ENCODE data around the gene LXN. TPM values are rescaled to one million over a fixed set of nuclear protein-coding genes. Genes with fewer than 3 reads are reported as not detected.
A peak's percentile ranks its signal among the peaks of the same experiment; 100 is the strongest.
"Not testable (repeated sequence)": the region's sequence is repeated elsewhere in the genome, so short reads cannot be mapped to it uniquely, and the experiment has no call there.

Gene LXN, protein sequence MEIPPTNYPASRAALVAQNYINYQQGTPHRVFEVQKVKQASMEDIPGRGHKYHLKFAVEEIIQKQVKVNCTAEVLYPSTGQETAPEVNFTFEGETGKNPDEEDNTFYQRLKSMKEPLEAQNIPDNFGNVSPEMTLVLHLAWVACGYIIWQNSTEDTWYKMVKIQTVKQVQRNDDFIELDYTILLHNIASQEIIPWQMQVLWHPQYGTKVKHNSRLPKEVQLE
- 27.0 TPM for polyA plus RNA-seq (2013, experiment 1 of 2; ENCODE audit: insufficient read length)
- polyA plus RNA-seq (2013, experiment 2 of 2; ENCODE audit: insufficient read length) = 26.6 TPM

DNA sequence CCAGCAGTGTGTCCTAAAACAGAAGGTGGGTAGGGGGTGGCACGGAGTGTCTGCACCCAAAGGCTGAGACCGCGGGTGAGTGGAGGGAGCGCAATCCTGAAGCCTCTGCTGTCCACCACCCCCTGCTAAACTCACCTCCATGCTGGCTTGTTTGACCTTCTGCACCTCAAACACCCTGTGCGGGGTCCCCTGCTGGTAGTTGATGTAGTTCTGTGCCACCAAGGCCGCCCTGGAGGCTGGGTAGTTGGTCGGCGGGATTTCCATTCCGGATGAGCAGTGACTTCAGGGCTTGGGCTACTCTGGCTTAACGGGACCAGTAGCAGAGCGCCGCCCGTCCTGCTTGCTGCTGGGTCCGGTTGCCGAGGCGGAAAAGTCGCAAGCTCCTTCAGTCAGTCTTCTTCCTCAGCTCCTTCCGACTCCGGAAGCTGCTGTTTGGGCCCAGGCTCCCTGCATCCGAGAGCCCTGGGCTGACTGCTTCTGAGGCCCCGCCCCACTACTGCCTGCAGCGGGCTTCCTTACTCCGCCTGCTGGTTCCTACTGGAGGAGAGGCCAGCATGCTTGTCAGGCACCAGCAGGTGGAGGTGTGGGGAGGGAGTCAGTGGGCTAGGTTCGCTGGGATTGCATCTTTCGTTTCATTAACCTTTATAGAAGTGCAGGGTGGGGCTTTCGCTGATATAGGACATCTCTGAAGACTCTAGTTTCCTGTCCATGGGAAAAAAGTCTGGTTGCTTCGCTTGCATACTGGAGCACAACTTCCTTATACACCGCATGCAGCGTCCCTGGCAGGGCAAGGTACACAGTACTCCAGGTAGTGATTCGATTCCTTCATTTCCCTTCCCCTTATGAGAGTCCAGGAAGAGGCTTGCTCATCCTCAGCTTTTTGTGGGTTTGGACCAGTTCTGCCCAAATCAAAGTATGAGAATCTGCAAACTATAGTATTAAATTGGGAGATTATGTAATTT, at the start of gene LXN:
Gene LXN (minus strand): TSS at position 434 of the 962 bp plus-strand sequence. CDS start 170 bp downstream, at position 264.
- DNase-seq = peak; percentile 82

DNA sequence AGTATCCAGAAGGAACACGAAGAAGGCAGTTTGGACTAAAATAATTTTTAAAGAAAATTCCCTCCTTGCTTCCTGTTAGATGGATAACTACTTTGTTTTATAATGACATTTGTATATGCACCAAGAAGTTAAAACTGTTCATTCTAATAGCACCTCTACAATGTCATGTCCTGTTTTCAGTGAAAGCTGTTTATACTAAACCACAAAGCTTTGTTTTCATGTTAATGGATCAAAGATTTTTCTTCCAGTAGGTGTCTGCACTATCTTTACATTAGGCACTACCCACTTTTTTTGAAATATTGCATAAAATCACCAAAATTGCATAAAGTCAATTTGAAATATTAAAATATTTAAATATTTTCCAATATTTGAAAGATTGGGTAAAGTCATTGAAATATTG, 49.7 kb upstream of the LXN start:
- DNase-seq = no peak

DNA sequence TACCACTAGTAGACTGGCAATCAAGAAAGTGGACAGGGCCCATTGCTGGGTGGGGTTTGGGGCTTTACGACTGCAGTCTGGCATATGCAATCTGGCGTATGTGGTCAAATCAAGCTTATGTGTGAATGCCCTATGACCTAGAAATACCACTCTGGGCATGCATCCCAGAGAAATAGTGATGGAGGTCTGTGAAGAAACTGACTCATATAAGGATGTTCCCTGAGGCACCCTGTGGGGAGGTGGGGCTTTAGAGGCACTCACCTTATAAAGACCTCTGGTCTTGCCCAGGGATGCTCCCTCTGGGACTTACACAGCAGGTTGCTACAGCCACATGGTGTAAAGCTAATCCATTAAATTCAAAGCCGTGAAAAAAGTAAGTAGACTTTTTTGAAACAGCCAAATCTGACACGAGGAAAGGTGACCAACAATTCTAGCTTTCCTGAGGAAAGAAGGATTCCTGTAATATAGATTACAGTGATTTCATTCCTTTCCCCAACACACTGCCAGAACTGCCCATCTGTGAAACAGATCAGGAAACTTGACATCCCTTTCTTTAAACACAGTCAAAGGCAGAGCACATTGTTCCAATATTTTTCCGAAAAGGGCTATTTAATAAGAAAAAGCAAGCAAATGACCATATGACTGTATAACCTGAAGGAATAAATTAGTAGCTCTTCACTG, 46.2 kb upstream of the LXN start:
- peak; percentile 88 for DNase-seq

DNA sequence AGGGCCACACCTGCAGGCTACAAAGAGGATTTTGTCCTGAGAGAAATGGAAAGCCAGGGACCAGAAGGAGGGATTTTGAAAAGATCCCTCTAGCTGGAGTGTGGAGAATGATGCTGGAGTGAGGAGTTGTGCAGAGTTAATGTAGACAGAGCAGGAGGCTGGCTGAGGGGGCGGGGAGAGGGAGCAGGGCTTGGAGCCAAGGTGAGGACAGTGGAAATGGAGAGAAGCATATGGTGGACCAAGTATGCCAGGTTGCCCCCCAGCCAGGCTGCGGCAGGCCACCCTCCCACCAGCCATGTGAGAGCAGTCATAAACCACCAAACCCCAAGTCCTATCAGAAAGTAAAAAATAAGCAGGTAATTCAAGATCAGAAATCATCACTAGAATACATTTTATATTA, 45.1 kb upstream of the LXN start:
- DNase-seq = no peak

DNA sequence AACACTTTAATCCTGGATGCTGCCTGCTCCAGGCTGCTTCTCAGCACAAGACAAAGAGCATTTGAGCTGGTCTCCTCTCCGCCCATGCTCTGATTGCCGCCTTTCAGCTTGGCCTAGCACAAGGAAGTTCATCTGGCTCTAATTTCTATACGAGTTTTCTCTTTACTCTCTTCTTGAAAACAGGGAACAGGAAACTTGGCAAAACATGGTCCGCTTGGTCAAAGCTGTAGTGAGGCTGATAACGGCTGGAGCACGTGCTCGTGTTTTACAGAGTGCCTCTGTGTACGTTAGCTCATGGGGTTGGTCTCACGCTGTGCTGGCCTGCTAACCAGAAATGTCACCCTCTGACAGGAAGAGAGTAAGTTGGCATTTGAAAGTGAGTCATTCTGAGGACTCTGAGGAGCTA, 40.6 kb upstream of the LXN start:
- DNase-seq = peak; percentile 35

DNA sequence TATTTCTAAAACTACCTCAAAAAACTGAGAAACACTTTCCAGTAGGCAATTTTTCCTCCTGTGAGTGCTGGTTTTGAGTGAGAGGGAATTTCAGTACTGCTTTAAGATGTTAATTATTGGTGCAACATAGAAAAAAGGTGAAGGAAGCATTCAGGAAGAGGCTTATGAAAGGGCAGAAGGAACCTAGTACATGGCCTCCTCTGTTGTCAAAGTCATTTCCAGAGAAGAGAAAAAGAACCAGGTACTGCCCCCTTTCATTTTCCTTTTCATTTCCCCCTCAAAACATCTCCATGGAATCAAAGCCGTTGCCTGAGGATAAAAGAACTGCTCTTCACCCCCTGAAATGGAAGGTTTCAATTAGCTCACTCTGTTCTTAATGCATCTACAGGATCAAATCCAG, 40.0 kb upstream of the LXN start:
- no peak for DNase-seq

DNA sequence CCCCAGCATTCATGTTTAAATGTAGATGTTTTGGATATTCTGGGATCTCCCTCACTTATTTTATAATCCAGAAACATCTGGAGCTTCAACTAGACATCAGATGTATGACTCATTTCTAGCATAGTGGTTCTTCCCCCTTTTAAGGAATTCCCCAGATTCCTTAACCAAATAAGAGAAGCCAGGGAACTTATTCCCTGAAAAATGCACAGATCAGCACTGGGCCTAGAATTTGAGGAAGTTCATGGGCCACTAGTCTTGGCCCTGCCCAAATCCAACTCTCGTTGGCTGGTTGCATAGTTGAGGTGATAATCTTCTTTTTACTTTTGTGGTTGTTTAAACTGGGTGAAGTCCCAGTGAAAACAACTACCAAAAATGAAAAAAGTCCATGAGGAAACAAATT, 39.4 kb upstream of the LXN start:
- DNase-seq = peak; percentile 94

DNA sequence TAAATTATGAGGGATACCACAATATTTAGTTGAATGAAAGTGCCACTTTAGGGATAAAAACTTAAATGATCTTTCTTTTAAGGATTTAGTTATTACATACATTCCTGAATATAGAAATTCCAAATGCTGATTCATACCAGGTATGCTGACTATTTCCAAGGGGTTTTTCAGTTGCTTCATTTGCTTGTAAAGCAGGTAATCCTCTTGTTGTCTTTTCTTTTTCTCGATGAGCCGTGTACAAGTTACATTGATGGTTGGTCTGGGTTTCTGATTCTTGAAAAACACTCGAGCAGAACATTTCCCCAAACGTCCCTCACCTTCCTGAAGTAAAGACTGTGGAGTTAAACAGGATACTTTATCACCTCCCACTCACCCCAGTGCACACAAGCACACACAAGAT, 38.2 kb upstream of the LXN start:
- DNase-seq = peak; percentile 12

DNA sequence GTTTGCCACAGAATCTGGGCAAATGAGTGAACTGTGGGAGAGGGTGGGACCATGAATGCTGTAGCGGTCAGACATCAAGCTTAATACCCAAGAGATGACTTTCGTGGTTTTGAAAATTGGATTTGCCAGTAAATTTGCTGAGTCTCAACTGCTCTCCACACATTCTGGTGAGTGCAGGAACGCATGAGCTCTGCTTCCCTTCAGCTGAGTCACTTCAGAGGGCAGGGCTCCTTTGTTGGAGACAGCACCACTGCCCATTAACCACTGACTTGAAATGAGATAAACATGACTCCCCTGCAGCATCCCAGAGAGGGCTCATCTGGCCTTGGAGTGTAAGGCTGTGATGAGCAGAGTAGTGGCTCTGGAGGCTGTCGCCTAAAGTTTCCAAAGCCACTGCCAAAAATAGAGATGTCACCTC, 37.2 kb upstream of the LXN start:
- DNase-seq = peak; percentile 99

DNA sequence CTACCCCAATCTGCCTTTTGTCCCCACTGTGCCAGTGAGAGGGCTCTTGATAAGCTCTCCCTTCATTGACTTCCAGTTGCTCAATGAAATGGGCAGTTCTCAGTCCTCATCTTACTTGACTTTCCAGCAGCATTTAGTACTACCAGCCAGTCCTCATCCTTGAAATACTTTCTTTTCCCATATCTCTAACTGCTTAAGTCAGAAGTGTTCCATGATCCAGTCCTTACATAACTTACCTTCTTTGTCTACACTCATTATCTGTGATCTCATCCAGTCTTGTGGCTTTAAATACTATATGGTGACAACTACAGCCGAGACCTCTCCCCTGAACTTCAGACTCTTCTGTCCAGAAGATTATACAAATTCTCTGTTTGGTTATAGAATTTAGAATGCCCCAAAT, 31.1 kb upstream of the LXN start:
- DNase-seq = peak; percentile 3

DNA sequence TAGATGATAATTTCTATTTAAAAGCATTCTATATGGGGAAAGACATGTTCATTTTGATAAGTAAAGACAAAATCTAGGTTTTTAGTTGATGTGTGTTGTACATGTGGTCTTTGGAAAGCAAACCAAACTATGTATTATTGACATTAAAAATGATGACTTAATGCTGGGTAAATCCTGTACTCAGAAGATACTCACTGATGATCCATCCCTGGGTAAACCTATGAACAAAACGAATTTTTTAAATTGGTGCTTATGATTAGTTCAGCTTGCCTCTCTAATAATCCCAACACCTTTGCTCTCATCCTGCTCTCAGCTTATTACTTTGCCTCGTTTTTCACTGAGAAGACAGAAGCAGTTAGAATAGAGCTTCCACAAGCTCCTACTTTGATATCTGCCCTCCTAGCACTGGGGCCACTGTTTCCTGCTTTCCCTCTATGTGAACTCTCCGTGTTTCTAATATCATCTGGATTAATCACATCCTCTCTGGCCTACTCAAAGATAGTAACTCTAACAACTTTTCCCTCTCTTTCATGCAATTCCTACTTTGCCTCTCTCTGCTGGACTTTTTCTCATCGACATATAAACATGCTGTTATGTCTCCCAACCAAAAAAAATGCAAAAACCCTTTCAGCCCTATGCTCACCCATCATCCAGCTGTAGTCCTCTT, 30.5 kb upstream of the LXN start:
- peak; percentile 78 for DNase-seq

DNA sequence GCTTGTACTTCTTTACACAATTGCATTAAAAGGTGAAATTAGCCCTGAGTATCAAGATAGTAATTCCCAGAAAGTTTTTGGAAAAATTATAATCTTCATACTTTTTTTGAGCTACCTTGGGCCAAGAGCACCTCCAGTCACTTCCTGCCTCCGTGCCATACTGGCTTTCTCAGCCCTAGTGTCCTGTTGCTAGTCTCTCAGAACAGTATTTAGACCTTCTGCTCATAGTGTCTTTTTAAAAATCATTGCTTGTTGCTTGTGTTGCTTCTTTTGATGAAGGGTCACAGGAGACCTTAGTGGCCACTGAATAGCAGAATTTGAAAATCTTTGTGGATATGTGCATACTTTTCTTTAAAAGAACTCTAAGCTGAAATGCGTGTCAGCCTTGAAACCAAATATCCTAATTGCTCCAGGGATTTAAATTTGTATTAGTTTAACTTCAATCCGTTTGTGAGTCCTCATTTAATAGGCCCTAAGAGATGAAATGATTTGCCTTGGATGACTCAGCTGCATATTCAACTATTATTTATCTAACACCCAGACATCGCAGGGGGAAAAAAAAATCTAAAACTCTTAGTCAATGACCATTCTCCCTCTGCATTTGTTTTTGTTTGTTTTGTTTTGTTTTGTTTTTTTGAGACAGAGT, 29.1 kb upstream of the LXN start:
- DNase-seq = peak; percentile 33

DNA sequence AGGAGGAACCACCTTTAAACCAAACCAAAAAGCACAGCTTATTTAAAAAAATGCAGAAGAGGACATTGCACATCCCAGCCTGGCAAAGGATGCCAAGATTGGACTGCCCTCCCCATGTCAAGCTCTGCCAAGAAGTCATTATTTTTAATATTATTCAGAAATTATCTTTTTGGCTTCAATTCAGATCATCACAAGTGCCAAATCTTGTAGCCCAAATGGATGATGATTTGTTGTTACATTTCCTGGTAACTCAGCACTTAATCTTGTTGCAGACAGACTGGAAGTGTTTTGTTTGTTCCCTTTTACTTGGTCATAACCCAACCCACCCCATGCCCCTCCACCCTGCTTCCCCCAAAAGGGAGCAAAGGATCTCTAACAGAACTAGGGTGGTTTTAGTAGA, 28.1 kb upstream of the LXN start:
- no peak for DNase-seq

DNA sequence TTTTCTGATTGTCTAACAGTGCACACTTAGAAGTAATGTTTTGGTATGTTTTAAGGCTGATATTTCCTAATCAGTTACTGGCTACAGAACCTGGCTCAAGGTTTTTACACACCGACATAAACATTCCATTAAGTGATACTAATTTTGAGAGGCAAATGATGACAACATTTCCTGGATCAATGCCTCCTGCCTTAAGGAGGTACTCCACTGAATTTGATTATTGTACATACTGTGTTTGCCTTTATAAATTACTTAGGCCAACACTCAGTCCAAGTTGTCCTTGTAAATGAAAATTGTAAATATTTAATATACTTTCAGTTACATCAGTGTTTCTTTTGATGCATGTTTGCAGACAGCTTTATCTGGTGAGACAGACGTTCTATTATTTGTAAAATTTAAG, 24.2 kb upstream of the LXN start:
- DNase-seq = peak; percentile 58

DNA sequence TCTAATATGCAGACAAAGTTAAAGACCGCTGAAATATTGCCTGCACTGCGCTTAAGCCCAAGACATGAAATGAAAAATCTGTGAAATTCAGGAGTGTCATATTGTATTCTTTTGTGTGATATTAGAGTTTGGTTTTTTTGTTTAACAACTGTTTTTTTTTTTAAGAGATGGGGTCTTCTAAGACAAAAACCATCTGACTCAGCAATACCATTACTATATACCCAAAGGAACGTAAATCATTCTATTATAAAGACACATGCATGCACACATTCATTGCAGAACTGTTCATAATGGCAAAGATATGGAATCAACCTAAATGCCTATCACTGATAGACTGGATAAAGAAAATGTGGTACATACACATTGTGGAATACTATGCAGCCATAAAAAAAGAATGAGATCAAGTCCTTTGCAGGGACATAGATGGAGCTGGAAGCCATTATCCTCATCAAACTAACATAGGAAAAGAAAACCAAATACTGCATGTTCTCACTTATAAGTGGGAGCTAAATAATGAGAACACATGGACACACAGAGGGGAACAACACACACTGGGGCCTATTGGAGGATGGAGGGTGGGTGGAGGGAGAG, 21.5 kb upstream of the LXN start:
- DNase-seq = not testable (repeated sequence)

DNA sequence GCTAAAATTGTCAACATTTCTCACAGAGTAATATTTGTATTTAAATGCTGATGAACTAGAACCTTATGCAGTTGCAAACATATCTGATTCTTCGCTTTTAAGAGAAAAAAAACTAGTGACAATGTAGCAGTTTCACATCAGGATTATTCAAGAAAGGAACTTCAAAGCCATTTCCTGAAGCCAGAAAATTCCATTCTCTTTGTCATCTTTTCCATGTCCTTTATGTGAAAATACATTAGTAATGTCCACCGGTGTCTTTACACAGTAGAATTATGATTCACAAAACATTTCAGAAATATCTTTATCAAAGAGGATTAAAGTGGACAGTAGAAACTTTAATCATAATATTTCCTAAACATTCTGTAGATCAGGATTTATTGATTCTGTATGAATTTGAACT, 12.7 kb upstream of the LXN start:
- peak; percentile 29 for DNase-seq

DNA sequence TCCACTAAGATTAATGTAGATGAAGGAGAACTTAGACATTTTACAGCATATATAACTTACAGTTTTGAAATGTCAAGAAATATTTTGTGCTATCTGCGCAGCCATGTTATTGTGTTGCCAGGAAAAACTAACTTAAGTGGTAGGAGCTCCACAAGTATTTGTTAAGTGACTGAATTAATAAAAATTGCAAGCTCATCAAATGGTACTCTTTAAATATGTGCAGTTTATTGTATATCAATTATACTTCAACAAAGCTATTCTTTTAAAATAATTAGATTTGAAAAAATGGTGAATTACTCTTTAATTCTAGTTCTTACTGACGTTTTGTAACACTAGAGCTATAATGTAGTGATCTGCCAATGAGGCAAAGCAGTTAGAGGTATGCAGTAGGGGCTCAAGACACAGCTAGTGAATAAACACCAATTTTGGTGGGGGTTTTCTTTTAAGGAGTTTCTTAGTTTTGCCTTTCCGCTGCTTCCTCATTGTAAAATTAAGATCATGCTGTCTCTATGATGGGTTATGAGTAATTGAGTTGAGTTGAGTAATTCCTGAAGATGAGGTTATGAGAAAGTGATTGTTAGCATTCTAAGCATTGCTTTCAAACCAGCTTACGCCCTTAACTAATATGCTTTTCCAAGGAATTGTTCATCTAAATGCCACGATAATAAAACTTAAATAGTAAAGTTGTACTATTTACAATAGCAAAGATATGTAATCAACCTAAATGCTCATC, 10.9 kb upstream of the LXN start:
- peak; percentile 67 for DNase-seq

DNA sequence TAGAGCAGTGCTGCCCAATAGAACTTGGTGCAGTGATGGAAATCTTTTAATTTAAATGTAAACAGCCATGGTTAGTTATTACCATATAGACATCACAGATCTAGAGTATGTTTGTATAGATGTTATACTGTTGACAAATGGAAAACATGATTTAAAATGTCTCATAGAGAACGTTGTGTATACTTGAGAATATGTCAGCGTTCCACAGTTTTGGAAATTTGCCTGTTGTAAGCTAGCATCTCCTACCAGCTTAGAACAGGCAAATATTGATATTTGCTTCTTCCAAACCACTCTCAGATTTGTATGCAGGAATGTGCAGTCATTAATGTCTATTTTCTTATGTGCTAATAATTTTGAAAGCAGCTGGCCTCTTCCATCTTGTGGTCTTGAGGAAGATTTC, 8.4 kb upstream of the LXN start:
- DNase-seq = no peak

DNA sequence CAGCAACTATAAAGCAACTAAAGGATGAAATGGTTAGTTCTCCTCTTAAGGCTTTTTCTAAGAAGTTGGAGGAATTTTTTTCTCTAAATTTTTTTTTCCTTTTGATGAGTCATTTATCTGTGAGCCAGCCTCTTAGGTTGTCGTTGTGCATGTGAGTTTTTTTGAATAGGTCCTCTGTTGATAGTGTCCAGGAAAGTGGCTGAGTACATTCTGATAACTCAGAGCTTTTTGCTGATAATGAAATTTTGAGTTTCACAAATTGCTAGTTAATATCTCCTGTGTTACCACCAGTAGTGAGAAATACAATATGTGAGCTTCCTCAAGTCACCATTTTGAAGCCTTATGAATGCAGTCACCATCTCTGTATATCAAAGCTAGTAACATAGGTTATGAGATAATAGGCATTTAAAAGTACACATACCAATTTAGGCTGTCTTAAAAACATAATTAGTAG, 7.1 kb upstream of the LXN start:
- DNase-seq = peak; percentile 13

DNA sequence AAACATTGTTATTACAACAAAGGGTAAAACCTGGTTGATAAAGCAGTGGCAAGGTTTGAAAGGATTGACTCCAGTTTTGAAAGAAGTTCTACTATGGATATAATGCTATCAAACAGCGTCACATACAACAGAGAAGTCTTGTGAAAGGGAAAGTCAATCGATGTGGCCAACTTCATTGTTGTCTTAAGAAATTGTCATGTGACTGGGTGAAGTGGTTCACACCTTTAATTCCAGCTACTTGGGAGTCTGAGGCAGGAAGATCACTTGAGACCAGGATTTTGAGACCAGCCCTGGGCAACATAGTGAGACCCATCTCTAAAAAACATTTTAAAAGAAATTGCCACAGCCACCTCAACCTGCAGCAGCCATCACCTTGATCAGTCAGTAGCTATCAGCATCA, 6.2 kb upstream of the LXN start:
- DNase-seq = no peak

DNA sequence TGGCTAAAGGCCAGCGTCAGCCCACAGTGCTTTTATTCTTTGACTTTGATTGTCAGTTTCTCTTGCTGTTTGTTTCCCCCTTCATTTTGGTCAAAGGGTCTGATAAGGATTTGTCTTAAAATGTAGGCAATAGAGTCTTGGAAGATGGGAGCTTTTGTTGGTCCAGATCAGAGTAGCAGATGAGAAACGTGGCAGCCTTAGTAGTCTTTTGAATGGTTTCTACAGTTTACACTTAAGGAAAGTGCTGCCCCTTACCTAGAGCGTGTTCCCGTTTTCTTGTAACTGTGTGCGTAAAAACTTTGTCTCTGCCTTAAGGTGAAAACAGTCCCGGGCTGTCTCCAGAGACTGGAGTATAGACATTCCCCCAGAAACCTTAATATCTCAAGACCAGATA, 630 bp downstream of the LXN start:
- no peak for DNase-seq
